Stimulated activated CD4-positive, alpha-beta T cell treated with anti-CD3 and anti-CD28 coated beads, Interleukin-2, amount 100 ng/mL, for 4 hours (primary cell): ENCODE results near the gene CASS4.
A peak's percentile ranks its signal among the peaks of the same experiment; 100 is the strongest.

ENCODE experiments used
- DNase-seq: peaks from one replicate; pipeline ENCODE4 v3.0.0-alpha.2; 2020; ENCODE audit warnings: low read depth

The CASS4 gene

DNA sequence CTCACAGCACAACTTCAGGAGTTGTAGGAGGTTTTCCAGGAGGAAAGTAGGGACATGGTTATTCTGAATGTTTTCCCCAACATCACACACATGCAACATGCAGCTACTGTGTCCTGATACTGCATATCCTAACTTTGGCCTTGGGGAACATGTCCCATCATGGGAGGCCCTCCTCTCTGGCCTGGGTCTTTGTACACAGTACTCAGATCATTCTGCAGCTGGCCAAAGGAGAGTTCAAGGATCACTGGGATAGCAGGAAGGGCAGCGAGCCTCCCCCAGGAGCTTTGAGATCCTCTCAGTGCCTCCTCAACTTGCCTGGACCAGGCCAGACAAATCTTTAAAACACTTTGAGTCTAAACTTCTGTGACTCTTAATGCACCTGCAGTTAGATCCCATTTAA lies 12.9 kb downstream of the CASS4 start:
- DNase-seq, result no peak

DNA sequence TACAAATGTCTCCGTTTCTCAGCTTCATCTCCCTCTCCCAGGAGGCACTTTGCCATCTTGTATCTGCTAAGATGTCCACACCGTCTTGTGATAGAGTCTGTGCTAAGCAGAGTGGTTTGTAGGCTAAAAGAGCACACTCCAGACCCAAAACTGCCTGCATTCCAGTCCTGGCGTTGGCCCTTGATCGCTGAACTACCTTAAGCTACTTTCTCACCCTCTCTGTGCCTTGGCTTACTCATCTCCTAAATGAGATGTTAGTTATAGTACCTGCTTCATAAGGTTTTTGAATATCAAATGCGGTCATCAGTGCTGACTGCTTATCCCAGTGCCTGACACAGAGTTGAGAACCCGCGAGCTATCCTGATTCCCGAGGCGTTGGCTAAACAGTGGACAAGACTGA lies 14.0 kb downstream of the CASS4 start:
- DNase-seq, result no peak

DNA sequence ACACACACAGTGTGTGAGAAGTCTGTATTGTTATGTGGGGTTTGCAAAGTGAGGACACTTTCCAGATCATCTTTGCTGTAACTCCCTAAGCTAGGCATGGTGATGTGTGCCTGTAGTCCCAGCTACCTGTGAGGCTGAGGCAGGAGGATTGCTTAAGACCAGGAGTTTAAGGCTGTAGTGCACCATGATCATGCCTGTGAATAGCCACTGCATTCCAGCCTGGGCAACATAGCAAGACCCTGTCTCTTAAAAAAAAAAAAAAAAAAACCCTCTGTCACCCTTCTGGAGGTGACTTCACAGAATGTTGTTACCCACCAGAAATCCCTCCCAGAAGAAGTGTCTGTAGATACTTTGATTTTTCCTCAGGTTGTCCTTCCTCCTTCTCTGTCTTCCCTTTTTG lies 14.9 kb downstream of the CASS4 start:
- no peak for DNase-seq

DNA sequence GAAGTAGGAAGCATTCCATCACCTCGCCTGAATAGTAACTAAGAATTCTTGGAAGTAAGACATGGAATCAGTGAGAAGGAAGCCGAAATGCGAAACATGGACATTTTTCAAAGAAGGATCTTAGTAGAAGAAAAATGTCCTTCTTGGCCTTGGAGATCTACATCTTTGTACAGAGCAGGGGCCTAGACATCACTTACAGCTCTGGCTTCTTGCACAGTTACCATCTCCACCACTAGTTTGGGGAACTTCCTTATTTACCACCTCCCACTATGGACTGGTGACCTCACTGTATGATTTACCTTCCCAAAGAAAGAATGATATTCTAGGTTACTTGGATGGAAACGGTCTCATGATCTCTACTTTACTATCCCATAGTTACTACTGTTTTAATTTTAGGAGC lies 15.7 kb downstream of the CASS4 start:
- no peak for DNase-seq

DNA sequence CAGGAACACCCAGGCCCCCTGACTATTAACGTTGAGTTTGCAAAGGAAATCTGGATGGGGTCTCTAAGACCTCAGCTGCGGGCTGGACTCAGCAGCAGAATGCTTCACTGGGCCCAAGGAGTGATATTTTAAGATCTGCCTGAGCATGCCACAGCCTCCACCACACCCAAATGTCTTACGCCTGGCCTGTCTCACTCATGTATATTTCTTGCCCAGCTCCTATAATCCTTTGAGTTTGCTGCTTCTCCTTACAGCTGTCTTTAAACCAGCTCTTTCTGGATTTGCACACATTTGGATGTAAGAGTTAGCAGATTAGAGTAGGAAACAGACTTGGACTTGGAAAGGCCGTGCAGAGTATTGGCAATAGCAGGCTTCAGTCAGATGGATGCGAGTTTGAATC lies 16.4 kb downstream of the CASS4 start:
- no peak for DNase-seq

DNA sequence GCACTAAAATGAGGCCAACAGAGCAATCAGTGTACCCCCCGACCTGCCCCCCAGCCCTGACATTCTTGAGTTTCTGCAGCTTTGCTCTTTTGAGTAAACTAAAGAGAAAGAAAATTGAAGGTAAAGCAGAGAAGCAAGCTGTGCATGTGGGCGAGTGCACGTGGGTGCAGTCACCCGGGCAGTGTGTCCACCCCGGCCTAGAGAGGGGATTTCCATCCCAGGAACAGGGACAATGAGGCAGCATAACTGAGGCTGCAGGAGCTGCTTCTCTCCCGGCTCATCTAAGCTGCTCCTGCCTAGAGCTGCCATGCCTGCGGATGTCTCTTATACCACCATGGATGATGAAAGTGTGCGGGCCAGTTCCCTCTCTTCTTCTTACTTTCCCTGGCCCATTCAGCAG lies 16.8 kb downstream of the CASS4 start:
- no peak for DNase-seq

DNA sequence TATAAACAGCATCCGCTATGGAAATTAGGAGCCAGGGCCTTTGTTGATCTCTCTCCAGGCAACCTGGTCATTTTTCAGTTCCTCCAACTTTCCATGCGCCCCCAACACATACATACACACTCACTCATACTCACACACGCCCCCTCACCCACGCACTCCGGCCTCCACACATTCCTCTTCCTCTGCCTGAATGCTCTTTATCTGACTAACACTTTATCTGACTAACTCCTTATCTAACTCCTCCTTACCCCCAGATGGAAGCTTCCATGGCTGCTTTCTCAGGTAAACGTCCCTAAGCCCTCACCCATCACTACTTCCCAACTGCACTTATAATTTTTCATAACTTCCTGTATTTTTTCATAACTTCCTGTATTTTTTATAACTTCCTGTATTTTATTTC lies 17.4 kb downstream of the CASS4 start:
- DNase-seq, result peak; percentile 59

DNA sequence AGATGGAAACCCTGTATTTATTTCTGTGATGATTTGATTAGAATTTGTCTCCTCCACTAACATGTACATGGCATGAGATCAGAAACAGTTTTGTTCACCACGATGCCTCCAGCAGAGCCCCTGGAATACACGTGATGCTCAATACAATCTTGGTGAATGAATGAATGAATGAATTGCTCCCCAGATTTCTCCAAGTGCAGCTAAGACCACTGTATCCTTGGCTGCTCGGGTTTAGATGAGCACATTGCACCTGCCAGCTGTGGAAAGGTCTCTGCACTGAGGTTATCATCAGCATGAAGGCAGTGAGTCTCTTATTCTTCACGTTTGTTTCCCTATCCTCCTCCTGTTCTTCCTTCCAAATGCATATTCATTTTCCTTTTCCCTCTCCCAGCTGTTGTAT lies 17.9 kb downstream of the CASS4 start:
- no peak for DNase-seq

DNA sequence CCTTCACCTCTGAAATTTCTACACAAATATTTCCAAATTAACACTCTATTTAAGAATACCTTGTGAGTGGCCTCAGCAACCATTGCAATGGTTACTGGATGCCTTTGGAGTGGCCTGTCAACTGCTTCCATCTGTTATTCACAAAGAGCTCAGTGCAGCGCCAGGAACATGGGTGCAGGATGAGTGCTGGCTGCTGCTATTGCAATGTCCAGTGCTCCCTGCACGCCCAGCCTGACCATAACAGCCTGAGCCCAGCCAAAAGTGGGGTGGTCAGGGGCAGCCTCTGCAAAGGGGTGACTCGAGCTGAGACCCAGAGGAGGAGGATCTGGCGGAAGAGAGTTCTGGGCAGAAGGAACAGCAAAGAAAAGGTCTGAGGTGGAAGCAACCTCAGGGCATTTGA lies 18.4 kb downstream of the CASS4 start:
- no peak for DNase-seq

DNA sequence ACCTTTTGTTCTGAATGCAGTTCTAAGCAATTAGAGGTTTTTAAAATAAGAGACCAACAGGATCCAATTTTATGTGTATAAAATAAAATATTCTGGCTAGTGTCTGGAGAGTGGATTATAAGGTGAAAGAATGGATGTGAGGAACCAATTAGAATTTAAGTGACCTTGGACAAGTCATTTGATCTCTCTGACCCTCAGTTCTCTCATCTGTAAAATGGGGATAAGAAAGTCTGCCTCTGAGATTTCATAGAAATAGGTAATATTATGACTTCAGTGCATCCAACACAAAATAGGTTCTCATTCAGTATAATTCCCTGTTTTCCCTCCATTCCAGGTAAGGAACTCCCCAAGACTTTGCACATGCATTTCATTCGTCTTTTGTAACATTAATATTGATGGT lies 18.9 kb downstream of the CASS4 start:
- no peak for DNase-seq

DNA sequence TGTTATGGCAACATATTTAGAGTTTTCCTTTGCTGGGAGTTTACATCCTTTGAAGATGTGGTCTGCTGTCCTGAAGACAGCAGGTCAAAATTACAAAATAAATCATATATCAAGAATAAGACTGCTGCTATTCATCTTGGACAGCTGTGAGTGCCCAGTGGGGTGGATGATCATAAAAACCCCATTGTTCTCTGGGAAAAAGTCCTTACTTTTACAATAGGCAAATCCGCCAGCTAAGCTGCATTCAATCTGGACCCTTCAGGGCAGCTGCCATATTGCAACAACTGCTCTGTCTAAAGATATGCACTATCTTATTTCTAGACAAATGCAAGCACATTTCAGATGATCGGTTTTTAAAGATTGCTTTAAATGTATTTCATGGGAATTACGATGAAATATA lies 19.4 kb downstream of the CASS4 start:
- no peak for DNase-seq

DNA sequence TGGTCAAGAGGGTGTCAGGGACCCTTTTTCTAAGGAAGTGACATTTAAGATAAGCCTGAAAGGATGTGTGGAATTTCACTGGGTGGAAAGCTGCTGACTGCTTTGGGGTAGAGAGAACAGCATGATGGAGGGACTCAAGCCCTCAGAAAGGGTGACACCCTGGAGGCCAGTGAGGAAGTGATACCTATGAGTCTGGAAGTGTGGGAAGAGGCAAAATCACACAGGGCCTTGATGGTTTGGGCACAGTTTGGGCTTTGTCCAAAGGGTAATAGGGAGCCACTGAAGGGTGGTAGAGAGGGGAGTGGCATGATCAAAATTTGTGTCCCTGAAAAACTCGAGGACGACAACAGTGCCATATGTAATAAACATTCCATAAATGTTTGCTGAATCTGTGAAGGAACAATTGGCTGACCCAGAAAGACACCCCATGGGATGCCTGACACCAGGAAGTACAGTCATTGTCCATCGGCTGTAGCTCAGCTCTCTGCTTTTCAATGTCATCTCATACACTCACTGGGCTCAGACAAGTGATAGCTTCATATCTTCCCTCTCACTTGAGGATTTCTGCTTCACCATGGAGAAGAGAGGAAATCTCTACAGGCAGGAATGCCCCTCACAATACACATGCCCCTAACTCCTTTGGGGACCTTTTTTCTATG lies 21.3 kb downstream of the CASS4 start:
- DNase-seq, result no peak

DNA sequence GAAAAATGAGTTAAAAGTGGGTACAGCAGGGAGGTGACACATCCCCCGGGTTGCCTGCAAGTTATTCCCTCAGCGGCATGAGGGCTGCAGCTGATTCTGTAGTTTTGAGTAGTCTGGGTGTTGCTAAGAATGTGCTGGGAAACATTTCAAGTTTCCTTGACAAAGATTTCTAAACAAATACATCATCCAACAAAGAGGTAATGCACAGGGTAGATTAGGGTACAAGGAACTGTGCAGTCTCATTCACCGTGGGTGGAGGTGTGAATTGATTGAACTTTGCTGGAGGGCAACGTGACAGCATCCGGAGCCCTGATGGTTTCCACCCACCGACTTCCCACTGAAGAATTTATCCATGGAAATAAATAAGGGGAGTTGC lies 21.8 kb downstream of the CASS4 start:
- DNase-seq, result no peak

DNA sequence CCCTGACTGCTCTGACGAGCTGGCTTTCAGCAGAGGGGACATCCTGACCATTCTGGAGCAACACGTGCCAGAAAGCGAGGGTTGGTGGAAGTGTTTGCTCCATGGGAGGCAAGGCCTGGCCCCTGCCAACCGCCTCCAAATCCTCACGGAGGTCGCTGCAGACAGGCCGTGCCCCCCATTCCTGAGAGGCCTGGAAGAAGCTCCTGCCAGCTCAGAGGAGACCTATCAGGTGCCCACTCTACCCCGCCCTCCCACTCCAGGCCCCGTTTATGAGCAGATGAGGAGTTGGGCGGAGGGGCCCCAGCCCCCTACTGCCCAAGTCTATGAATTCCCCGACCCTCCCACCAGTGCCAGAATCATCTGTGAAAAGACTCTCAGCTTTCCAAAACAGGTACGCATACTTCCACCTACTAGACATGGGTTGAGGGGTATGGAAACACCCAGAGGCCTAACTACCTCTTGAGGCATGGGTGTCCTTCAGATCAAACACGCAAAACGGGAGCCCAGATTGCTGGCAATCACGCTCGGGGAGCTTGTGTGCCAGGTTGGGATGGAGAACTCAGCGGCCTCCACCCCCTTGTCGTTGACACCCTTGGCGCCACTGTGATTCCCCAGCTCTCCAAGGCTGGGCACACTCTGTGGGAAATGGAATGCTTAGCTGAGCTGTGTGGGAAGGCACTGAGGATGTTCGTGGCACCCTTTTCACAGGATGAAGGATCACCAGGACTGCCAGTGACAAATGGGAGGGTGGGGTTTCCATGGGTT lies 25.3 kb downstream of the CASS4 start:
- DNase-seq, result no peak

DNA sequence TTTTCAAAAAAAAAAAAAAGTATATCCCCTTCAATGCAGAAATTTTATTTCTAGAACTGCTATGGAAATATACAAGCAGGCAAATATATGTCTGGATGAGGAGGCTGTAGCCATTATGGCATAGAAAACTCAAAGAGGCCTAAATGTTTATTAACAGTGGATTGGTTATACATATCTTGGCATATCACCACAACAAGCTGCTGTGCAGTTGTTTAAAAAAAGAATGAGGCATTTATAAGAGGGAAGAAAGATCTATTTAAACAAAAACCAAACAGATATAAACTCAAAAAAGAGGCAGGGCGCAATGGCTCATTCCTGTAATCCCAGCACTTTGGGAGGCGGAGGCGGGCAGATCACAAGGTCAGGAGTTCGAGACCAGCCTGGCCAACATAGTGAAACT lies 26.2 kb downstream of the CASS4 start:
- DNase-seq, result no peak

DNA sequence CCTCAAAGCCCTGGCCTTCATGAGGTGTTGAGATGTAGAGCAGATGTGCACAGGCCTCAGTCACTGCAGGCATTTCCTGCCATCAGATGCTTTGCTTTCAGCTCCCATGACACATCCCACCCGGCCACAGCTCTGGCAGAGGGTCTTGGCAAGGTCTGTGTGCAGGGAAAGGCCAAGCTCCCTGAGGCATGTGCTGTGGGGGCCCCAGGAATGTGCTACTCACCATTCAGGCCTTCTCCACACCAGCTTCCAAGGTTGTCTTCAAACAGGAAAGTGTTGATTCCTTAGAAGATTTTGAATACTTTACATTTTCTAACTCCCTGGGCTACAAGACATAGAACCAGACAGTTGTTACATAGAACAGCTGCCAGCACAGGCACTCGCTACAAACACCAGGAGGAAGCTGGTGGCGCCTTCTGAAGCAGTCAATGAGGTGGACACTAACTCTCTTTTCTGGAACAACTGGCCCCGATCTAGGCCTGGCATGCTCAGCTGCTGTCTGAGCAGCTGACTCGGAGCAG lies 27.8 kb downstream of the CASS4 start:
- no peak for DNase-seq

DNA sequence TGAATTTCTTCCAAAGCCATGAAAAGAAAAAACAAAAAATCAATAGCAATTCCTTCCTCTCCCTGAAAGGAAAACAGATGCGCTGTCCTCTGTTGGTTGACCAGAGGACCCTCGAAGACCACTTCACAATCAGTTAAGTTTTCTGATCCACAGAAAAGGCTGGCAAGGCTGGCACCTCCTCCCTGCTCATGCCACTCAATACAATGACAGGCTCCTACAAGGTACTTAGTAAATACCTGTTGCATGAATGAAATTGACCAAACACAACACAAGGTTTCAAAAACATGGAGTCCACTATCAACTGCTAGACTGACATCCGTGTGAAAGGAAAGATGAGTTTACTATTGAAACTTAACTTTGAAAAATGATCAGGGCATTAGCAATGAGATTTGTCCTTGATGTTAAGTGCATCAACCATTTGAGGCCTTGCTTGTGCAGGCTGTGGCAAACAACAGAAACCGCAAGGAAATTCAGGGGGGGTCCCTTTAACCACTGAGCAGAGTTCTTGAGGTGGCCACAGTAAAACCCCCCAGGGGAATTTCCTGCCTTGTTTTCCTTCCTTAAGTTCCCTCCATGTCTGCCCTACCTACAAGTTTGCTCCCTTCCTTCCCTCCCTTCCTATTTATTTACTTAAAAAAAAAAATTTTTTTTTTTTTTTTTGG lies 28.4 kb downstream of the CASS4 start:
- DNase-seq, result peak; percentile 41

DNA sequence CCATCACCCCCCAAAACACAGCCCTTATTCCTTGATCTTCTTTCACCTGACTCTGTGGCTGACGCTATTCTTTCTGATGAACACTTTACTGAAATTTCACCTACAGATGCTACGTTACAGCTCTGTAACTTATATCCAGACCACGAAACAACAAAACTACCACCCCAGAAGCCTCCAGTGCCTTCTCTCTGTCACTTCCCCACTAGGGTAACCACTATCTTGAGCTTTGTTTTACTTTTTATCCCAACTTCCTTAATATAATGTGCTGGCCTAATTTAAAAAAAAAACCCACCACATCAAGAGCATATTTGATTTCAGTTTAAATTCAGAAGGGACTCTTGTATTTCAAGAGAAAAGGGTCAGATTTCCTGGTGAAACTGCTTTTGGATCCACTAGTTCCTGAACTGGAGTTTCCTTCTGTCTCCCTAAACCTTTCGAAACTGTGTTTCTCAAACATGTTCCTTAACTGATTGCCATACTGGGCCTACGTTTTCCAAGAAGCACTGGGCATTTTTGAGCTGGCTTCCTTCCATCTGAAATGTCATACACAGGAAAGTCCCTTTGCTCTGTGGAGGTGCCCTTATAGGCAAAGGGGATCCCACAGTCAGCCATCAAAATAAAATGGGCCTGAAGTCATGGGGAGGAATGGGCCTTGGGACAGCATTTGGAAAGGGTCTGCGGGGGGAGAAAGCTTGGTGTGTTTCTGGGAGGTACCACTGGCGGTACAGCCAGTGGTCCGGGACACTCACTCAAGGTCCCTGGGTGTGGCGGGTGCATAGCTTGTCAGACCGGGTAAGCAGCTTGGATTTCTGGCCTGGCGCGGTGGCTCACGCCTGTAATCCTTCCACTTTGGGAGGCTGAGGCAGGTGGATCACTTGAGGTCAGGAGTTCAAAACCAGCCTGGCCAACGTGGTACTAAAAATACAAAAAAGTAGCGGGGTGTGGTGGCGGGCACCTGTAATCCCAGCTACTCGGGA lies 30.6 kb downstream of the CASS4 start:
- DNase-seq, result no peak

DNA sequence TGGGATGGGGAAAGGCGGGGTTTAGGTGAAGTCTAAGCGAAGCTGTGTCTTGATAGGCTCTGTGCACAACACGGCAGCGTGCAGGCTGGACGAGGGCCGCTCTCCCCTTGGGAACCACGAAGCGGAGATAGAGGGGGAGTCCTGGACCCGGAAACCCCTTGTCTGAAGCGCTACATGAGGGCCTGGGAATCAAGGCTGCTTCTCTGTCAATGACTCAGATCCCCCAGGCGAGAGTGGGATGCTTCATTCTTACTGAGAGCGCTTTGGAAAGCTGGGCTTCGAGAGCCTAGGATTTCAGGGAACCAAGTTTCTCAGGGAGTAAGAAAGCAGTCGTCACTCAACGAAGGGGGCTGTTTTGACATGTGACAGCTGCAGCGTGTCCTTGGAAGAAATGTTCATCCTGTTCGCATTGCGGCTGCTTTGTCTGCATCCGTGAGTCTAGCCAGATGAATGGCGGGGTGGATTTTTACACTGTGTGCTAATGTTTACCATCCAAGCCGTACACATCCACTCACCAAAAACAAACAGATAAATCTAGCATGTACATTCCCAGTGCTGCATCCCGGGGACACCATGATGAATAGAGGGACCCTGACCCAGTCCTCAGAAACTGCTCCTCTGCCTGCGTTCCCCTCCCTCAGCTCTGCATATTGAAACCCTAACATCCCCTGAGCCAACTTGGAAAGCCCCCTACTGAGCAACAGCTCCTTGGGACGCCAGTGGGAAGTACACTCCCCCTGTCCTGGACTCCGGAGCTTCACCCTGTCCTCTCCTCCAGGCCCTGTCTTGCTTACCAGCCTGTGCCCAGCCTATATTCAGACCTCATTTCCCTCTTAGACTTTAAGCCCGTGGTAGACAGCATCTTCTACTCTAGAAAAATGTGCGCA lies 31.8 kb downstream of the CASS4 start:
- no peak for DNase-seq

DNA sequence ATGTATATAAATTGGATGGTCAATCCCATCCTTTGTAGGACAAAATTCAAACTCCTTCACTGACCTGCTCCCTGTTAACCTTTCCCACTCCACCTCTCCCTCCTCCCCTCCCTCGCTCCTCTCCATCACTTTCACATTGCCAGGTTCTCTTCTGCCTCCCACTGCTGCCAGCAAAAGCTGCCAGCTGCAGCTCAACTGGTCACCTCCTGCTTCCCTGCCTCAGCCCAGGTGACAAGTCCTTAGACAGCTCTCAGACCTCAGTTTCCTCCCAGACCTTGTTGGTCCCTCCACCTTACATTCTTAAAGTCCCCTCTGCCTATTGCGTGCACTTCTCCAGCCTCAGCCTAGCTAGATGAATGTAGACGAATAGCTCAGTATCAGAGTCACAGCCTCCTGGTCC lies 33.1 kb downstream of the CASS4 start:
- DNase-seq, result no peak

DNA sequence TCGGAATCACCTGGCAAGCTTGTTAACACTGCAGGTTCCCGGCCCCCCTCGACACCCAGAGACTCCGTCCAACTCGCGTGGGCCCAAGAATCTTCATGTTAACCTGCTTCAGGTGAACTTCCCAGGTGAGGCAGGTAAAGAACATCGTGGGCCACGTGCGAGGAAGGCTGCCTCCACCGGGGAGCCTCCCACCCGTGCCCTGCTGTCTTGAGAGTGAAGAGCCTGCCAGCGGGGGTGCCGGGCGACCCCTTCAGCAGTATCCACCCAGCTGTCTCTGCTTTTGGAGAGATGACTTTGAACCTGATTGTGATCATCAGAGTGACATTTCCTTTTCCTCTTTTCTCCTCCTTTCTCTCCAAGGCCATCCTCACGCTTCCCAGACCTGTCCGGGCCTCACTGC lies 33.5 kb downstream of the CASS4 start:
- DNase-seq, result no peak
